Jurkat, Clone E6-1 (cell line): ENCODE data around the gene MAPKBP1.

Experiments used
- DNase-seq: peaks from one replicate; pipeline ENCODE4 v3.0.0-alpha.2; 2011; ENCODE audit warnings: low read depth, low spot score
- H3K4me3 ChIP-seq: 2 replicates; pipeline ENCODE4 v1.5.1; 2011; ENCODE audit warnings: mild to moderate bottlenecking, low read length, control low read depth, moderate library complexity

The MAPKBP1 gene

GRCh38 chr15:41874736-41875135 is 100.5 kb downstream of the MAPKBP1 start:
- no peak for DNase-seq
- no peak overlapping the region for H3K4me3 ChIP-seq

GRCh38 chr15:41876007-41876406 is 101.7 kb downstream of the MAPKBP1 start:
- peak; percentile 45 for DNase-seq
- no peak overlapping the region for H3K4me3 ChIP-seq

- H3K4me3 ChIP-seq: no peak overlapping the region
- DNase-seq: no peak
Measured at GRCh38 chr15:41876689-41877088, 102.4 kb downstream of the MAPKBP1 start.
